Measurements from ENCODE around the gene GPBAR1.
"Not testable (repeated sequence)": the region's sequence is repeated elsewhere in the genome, so short reads cannot be mapped to it uniquely, and the experiment has no call there.

GPBAR1 gene

DNA sequence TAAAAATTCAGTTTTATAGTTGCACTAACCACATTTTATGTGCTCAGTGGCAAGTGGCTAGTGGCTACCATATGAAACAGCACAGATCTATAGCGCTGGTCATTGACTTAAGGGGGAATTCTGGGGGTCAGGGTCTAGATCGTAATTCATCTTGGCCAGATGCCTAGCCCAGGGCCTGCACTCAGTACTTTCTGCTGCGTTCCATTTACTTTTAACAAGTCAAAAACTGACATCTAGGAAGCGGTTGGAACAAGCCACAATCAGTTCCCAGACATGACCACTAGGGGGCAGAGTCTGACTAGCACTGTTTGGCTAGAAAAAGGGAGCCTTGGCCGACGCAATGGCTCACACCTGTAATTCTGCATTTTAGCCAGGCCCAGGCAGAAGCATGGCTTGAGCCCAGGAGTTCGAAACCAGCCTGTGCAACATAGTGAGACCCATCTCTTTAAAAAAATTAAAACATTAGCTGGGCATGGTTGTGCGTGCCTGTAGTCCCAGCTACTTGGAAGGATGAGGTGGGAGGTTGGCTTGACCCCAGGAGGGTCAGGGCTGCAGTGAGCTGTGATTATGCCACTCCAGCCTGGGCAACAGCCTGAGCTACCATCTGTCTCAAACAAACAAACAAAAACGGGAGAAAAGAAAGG lies 40.5 kb downstream of the GPBAR1 start:
- TF ChIP-seq, protein P1, sequence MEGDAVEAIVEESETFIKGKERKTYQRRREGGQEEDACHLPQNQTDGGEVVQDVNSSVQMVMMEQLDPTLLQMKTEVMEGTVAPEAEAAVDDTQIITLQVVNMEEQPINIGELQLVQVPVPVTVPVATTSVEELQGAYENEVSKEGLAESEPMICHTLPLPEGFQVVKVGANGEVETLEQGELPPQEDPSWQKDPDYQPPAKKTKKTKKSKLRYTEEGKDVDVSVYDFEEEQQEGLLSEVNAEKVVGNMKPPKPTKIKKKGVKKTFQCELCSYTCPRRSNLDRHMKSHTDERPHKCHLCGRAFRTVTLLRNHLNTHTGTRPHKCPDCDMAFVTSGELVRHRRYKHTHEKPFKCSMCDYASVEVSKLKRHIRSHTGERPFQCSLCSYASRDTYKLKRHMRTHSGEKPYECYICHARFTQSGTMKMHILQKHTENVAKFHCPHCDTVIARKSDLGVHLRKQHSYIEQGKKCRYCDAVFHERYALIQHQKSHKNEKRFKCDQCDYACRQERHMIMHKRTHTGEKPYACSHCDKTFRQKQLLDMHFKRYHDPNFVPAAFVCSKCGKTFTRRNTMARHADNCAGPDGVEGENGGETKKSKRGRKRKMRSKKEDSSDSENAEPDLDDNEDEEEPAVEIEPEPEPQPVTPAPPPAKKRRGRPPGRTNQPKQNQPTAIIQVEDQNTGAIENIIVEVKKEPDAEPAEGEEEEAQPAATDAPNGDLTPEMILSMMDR (conservative IDR thresholded peaks at IDR 0.05; ENCODE audit: low read depth, low read length), result peak; percentile 95
- peak; percentile 91 for DNase-seq (ENCODE audit: low read depth)
- no peak overlapping the region for H3K4me3 ChIP-seq (ENCODE audit: low read depth, low read length)

DNA sequence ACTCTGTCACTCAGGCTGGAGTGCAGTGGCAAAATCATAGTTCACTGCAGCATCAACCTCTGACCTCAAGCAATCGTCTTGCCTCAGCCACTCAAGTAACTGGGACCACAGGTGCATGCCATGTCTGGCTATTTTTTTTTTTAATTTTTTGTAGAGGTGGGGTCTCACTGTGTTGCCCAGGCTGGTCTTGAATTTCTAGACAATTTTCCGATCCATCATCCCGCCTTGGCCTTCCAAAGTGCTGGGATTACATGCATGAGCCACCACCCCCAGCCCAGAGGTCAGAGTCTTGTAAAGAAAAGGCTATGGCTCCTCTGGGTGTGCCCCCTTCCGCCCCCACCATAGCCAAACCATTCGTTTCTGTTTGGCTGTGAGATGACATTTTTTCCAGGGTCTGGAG lies 44.6 kb downstream of the GPBAR1 start:
- no peak for DNase-seq (ENCODE audit: low read depth)
- TF ChIP-seq, protein P1 (conservative IDR thresholded peaks at IDR 0.05; ENCODE audit: low read depth, low read length), result no peak
- no peak overlapping the region for H3K4me3 ChIP-seq (ENCODE audit: low read depth, low read length)

DNA sequence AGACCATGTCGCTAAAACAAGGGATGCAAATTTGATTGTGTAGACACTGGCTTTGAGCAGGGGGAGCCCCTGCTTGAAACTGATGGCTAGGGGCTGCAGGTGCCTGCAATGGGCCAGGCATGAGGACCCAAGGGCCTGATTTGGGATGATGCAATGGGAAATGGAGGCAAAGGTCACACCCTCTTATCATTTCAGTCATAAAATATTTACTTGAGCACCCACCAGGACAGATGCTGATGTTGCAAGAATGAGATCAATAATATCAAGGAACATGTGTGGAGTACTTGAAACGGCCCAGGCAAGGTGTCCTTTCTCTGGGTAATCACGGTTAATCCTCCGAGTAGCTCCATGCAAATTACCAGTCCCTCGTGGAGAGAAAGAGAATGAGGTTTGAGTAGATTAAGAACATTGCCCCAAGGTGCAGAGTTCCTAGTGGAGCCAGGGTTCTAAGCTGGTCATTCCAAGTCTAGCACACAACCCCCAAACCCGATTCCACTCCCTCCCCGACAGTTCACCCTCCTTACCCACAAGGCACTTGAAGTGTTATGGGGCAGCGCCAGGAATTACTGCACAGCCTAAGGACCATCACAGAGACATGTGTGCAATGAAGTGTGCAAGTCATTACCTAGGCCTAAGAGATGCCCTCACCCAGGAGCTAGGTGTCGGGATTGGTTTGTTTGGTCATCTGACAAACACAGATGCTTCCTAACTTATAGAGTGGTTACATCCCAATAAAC lies 45.5 kb downstream of the GPBAR1 start:
- no peak overlapping the region for H3K4me3 ChIP-seq (ENCODE audit: low read depth, low read length)
- TF ChIP-seq, protein P1 (conservative IDR thresholded peaks at IDR 0.05; ENCODE audit: low read depth, low read length), result no peak
- DNase-seq (ENCODE audit: low read depth), result no peak

DNA sequence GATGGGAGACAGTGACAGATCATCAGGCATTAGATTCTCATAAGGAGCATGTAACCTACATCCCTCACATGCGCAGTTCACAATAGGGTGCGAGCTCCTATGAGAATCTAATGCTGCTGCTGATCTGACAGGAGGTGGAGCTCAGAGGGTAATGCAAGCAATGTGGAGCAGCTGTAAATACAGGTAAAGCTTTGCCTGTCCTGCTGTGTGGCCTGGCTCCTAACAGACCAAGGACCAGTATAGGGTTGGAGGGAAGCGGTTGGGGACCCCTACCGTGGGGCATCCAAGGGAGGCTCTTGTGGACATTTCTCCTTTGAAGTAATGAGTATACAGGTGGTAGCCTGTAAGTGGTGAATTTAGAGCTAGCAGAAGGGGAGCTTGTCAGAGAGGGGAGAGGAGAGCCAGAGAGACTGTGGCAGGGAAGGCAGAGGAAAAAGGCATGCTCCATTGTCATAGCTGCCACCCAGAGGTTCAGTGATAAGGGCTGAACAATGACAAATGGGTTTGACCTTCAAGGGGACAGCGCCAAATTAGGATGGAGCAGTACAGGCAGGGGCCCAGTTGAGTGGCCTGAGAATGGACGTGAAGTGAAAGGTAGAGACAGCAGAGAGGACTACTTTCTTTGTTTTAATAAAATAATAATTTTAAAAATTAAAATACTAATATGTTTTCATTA lies 46.7 kb downstream of the GPBAR1 start:
- H3K4me3 ChIP-seq (ENCODE audit: low read depth, low read length), result no peak overlapping the region
- DNase-seq (ENCODE audit: low read depth), result no peak
- TF ChIP-seq, protein P1 (conservative IDR thresholded peaks at IDR 0.05; ENCODE audit: low read depth, low read length), result no peak

DNA sequence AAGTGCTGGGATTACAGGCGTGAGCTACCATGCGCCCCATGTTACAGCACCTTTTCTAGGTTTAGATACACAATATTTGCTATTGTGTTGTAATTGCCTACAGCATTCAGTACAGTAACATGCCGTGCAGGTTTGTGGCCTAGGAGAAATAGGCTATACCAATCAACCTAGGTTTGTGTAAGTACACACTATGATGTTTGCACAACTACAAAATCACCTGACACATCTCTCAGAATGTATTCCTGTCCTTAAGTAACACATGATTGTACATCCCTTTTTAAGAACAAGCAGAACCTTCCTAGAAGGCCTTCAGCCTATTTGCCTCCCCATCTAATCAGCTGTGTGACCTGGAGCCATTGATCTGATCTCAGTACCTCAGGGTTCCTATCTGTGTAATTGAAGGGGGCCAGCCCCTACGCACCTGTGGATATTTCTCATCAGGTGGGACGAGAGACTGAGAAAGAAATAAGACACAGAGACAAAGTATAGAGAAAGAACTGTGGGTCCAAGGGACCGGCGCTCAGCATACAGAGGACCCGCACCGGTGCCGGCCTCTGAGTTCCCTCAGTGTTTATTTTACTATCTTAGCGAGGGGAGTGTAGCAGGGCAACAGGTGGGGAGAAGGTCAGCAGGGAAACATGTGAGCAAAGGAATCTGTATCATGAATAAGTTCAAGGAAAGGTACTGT lies 50.2 kb downstream of the GPBAR1 start:
- no peak overlapping the region for H3K4me3 ChIP-seq (ENCODE audit: low read depth, low read length)
- no peak for DNase-seq (ENCODE audit: low read depth)
- TF ChIP-seq, protein P1 (conservative IDR thresholded peaks at IDR 0.05; ENCODE audit: low read depth, low read length), result no peak

DNA sequence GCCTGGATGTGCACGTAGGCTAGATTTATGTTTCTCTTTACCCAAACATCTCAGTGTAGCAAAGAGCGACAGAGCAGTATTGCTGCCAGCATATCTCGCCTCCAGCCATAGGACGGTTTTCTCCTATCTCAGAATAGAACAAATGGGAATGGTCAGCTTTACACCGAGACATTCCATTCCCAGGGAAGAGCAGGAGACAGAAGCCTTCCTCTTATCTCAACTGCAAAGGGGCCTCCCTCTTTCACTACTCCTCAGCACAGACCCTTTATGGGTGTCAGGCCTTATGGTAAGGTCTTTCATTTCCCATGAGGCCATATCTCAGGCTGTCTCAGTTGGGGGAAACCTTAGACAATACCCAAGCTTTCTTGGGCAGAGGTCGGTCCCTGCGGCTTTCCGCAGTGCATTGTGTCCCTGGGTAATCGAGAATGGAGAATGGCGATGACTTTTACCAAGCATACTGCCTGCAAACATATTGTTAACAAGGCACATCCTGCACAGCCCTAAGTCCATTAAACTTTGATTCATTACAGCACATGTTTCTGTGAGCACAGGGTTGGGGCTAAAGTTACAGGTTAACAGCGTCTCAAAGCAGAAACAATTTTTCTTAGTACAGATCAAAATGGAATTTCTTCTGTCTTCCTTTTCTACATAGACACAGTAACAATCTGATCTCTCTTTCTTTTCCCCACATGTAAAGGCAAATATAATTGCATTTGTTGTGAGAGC lies 50.9 kb downstream of the GPBAR1 start:
- not testable (repeated sequence) for H3K4me3 ChIP-seq (ENCODE audit: low read depth, low read length); DNase-seq (ENCODE audit: low read depth)
